Fibroblast of lung (primary cell): ENCODE results near the gene CCDC85A. TPM values are rescaled to one million over a fixed set of nuclear protein-coding genes. Genes with fewer than 3 reads are reported as not detected.
A peak's percentile ranks its signal among the peaks of the same experiment; 100 is the strongest.

ENCODE experiments used
- DNase-seq, 2 donors: peaks; one replicate each; pipeline versions ENCODE4 v3.0.0 to v3.0.0-alpha.2; 2010; ENCODE audit warnings: low read depth in 2 of 2
- H2AFZ ChIP-seq: 2 replicates; pipeline ENCODE4 v1.5.1; 2012; ENCODE audit warnings: low read length, control low read depth, inconsistent platforms
- H3K27ac ChIP-seq: 2 replicates; pipeline ENCODE4 v1.5.1; 2011; ENCODE audit warnings: low read length, control low read depth; ENCODE audit not compliant: insufficient read depth
- H3K27me3 ChIP-seq: 2 replicates; pipeline ENCODE4 v1.5.1; 2011; ENCODE audit warnings: mild to moderate bottlenecking, low read length; ENCODE audit not compliant: control insufficient read depth, insufficient read depth
- H3K36me3 ChIP-seq: 2 replicates; pipeline ENCODE4 v1.5.1; 2011; ENCODE audit warnings: low read length; ENCODE audit not compliant: control insufficient read depth, insufficient read depth
- H3K4me1 ChIP-seq: 2 replicates; pipeline ENCODE4 v1.5.1; 2011; ENCODE audit warnings: low read length; ENCODE audit not compliant: control insufficient read depth, insufficient read depth; ENCODE audit errors: extremely low read depth
- H3K4me2 ChIP-seq: 2 replicates; pipeline ENCODE4 v1.5.1; 2011; ENCODE audit warnings: low read length, control low read depth; ENCODE audit not compliant: insufficient read depth; ENCODE audit errors: extremely low read depth
- H3K4me3 ChIP-seq, 4 experiments: fragments of 200-600 bp in 1 of 4; sonication (generic) in 1 of 4; replicated peaks in 1 of 4; 2 replicates each; pipeline ENCODE4 v1.5.1; 2011 to 2016; ENCODE audit warnings: low read length in 4 of 4, low read depth in 3 of 4, mild to moderate bottlenecking in 3 of 4, control low read depth in 2 of 4, inconsistent platforms in 1 of 4, mixed read lengths in 1 of 4; ENCODE audit not compliant: insufficient read depth in 1 of 4; ENCODE audit errors: control extremely low read depth in 1 of 4
- H3K79me2 ChIP-seq: 2 replicates; pipeline ENCODE4 v1.5.1; 2012; ENCODE audit warnings: mild to moderate bottlenecking, low read length, inconsistent platforms; ENCODE audit not compliant: control insufficient read depth, insufficient read depth
- H3K9ac ChIP-seq: 2 replicates; pipeline ENCODE4 v1.5.1; 2011; ENCODE audit warnings: mild to moderate bottlenecking, low read length, control low read depth; ENCODE audit not compliant: insufficient read depth
- H3K9me3 ChIP-seq: 2 replicates; pipeline ENCODE4 v1.5.1; 2012; ENCODE audit warnings: low read depth, low read length; ENCODE audit not compliant: control insufficient read depth, insufficient read depth
- H4K20me1 ChIP-seq: 2 replicates; pipeline ENCODE4 v1.5.1; 2011; ENCODE audit warnings: low read length; ENCODE audit not compliant: control insufficient read depth, insufficient read depth; ENCODE audit errors: extremely low read depth
- EZH2 ChIP-seq: IDR thresholded peaks from 2 replicates; pipeline ENCODE4 v1.5.1; 2012; ENCODE audit warnings: low read length, control low read depth, mild to moderate bottlenecking; ENCODE audit errors: missing control alignments
- polyA plus RNA-seq, 2 donors: library from polyadenylated mRNA; depleted of rRNA in 1 of 2; stranded (reverse) in 1 of 2; unstranded in 1 of 2; fragments of >200 nt; gene quantifications; 2 replicates each; pipeline ENCODE4 v1.2.1, GENCODE V29; 2011 to 2012; ENCODE audit warnings: missing spikeins in 1 of 2
- total RNA-seq: library from RNA; depleted of rRNA; stranded (reverse); fragments of >200 nt; gene quantifications from 2 replicates; pipeline ENCODE4 v1.2.1, GENCODE V29; 2014
- TF ChIP-seq, protein P1 (sequence below), 2 donors: IDR thresholded peaks in 1 of 2; conservative IDR thresholded peaks in 1 of 2; 1 replicate in 1 of 2; 2 replicates in 1 of 2; pipeline ENCODE4 v1.5.1; 2011 to 2012; ENCODE audit warnings: low read length in 2 of 2, control low read depth in 1 of 2, inconsistent platforms in 1 of 2, low read depth in 1 of 2, mild to moderate bottlenecking in 1 of 2

Gene CCDC85A
- total and polyA plus RNA-seq, 2 donors (not counting 1 experiment from before 2014, with no cell fraction given), result 0.03 TPM; not detected in 1

DNA sequence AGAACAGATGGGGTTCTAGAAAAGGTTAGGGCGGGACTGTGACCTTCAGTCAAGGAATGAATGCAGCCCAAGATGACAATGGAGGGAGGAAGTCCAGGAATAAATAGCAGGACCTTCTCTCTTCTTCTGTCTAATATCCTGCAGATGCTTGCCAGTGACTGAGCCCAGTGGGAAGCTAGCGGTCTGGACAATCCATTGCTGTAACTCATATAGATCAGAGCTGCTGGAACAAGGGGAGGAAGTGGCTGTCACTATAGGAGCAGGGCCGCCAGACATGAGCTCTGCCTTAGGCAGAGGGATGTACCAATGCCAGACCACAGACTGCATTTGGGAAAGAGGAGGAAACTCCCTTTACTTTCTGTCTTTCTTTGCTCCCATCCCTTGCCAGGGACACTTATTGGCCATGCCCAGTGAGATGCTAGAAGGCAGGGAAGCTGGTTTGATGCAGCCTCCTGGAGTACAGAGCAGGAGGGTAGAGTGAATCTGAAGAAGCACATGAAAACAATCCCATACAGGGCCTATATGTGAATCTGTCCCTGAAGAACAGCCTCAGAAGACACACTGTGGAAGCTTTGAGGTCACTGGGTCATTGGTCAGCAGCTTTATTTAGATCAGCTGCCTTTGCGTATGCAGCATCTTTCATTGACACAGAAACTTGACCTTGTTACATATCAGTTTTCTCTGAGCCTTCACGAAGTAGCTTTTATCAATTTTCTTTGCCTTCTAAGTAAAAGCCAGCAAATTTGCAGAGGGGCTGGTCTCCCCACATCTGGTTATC, 65.4 kb downstream of the CCDC85A start:
- Histone ChIP-seq H2AFZ (no peak overlapping the region), H3K4me3 (no peak overlapping the region)
- DNase-seq, result peak in 1 of 2 donors; percentile 25

DNA sequence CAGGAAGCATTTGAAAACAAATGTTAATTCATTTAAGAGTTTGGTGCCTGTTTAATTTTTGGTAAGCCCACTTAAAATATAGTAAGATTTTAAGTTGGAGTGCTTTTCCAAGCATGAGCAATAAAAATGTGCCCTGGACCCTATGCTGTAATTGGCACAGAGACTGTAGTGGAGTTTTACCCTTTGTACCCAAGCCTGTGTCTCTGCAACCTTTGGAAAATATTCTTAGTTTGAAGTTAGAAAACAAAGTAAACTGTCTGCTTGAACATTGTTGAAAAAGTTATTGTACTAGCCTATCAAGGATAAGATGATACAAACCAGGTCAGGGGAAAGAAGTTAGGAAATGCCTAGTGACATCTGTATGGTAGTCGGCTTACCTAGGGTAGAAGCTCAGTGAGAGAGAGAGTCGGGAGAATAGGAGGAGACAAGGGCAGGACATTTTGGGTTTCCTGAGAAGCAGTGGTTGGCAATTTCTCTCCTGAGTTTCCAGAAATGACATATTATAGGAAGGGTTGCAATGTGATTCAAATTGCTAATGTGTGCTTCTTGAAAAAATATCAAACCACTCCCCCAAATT, 66.5 kb downstream of the CCDC85A start:
- Histone ChIP-seq H3K36me3 (no peaks in the 10 kb centered on the region), H3K4me1 (no peaks in the 10 kb centered on the region), H3K27me3 (no peaks in the 10 kb centered on the region), H3K79me2 (no peaks in the 10 kb centered on the region), H3K9ac (no peak overlapping the region), H3K4me2 (no peak overlapping the region), H3K9me3 (no peaks in the 10 kb centered on the region), H4K20me1 (no peaks in the 10 kb centered on the region), H3K4me3 (no peak overlapping the region), H3K27ac (no peak overlapping the region), H2AFZ (no peak overlapping the region)
- TF ChIP-seq EZH2, result no peak
- no peak for DNase-seq

More for the DNA sequence above, 65.4 kb downstream of the CCDC85A start:
- Histone ChIP-seq H4K20me1 (no peaks in the 10 kb centered on the region), H3K9ac (no peak overlapping the region), H3K36me3 (no peaks in the 10 kb centered on the region), H3K9me3 (no peaks in the 10 kb centered on the region), H3K27ac (no peak overlapping the region), H3K27me3 (no peaks in the 10 kb centered on the region), H3K4me2 (no peak overlapping the region), H3K79me2 (no peaks in the 10 kb centered on the region), H3K4me1 (no peaks in the 10 kb centered on the region)
- no peak for TF ChIP-seq EZH2
- TF ChIP-seq, protein P1, sequence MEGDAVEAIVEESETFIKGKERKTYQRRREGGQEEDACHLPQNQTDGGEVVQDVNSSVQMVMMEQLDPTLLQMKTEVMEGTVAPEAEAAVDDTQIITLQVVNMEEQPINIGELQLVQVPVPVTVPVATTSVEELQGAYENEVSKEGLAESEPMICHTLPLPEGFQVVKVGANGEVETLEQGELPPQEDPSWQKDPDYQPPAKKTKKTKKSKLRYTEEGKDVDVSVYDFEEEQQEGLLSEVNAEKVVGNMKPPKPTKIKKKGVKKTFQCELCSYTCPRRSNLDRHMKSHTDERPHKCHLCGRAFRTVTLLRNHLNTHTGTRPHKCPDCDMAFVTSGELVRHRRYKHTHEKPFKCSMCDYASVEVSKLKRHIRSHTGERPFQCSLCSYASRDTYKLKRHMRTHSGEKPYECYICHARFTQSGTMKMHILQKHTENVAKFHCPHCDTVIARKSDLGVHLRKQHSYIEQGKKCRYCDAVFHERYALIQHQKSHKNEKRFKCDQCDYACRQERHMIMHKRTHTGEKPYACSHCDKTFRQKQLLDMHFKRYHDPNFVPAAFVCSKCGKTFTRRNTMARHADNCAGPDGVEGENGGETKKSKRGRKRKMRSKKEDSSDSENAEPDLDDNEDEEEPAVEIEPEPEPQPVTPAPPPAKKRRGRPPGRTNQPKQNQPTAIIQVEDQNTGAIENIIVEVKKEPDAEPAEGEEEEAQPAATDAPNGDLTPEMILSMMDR (conservative IDR thresholded peaks at IDR 0.05 in 1 of 2, IDR thresholded peaks at IDR 0.05 in 1 of 2; ENCODE audit: low read depth in 1 of 2, low read length in 2 of 2), result no peak

DNA sequence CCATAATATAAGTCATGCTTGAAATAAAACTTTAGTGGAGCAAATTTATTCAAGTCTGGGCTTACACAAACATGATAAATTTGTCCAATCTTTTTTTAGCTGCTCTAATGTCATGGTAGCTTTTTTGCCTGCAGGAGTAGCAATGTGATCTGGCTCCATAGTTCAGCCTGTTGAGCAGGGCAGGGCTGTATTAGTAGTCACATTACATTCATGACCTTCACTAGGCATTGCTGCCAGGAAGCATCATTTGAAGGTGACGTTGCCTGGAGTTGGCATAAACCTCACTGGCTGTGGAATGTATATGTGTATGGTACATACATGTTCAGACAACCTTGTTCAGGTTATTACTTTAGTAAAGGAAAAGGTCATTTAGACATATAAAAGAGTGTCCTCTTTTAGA, 76.6 kb downstream of the CCDC85A start:
- H3K4me3 ChIP-seq, result no peak overlapping the region
- H3K9me3 ChIP-seq, result no peaks in the 10 kb centered on the region
- H3K79me2 ChIP-seq, result no peaks in the 10 kb centered on the region
- H3K4me1 ChIP-seq, result no peaks in the 10 kb centered on the region
- DNase-seq, result peak in 1 of 2 donors; percentile 43
- H2AFZ ChIP-seq, result no peak overlapping the region
- TF ChIP-seq, protein P1 (conservative IDR thresholded peaks at IDR 0.05 in 1 of 2, IDR thresholded peaks at IDR 0.05 in 1 of 2; ENCODE audit: low read depth in 1 of 2, low read length in 2 of 2), result no peak
- no peak for TF ChIP-seq EZH2
- no peaks in the 10 kb centered on the region for H4K20me1 ChIP-seq
- no peaks in the 10 kb centered on the region for H3K36me3 ChIP-seq
- no peak overlapping the region for H3K27ac ChIP-seq
- H3K9ac ChIP-seq, result no peak overlapping the region
- H3K4me2 ChIP-seq, result no peak overlapping the region
- no peaks in the 10 kb centered on the region for H3K27me3 ChIP-seq
